H9 (cell line): ENCODE data around the gene U2AF1L4. TPM values are rescaled to one million over a fixed set of nuclear protein-coding genes. Genes with fewer than 3 reads are reported as not detected.

Source experiments
- DNase-seq: peaks from one replicate; pipeline ENCODE4 v3.0.0-alpha.2; 2017
- H2AFZ ChIP-seq: one replicate; pipeline ENCODE4 v1.6.1; 2013; ENCODE audit warnings: mild to moderate bottlenecking, low read length, control low read depth, moderate library complexity
- H2AK5ac ChIP-seq: 2 replicates; pipeline ENCODE4 v1.6.1; 2013; ENCODE audit warnings: low read length, control low read depth, mixed read lengths; ENCODE audit not compliant: insufficient read length
- H2BK120ac ChIP-seq: one replicate; pipeline ENCODE4 v1.6.1; 2013; ENCODE audit warnings: low read depth, mild to moderate bottlenecking, low read length, control low read depth, inconsistent platforms; ENCODE audit not compliant: poor library complexity, severe bottlenecking
- H2BK12ac ChIP-seq: 2 replicates; pipeline ENCODE4 v1.6.1; 2013; ENCODE audit warnings: low read length, control low read depth, mixed read lengths, low read depth; ENCODE audit not compliant: insufficient read length
- H2BK15ac ChIP-seq: 2 replicates; pipeline ENCODE4 v1.6.1; 2013; ENCODE audit warnings: low read depth, low read length, control low read depth
- H2BK20ac ChIP-seq: one replicate; pipeline ENCODE4 v1.6.1; 2013; ENCODE audit warnings: low read depth, mild to moderate bottlenecking, low read length, control low read depth, inconsistent platforms; ENCODE audit not compliant: poor library complexity, severe bottlenecking
- H2BK5ac ChIP-seq: 2 replicates; pipeline ENCODE4 v1.6.1; 2013; ENCODE audit warnings: low read length, control low read depth, mixed read lengths; ENCODE audit not compliant: insufficient read length
- H3K14ac ChIP-seq: 2 replicates; pipeline ENCODE4 v1.6.1; 2013; ENCODE audit warnings: low read length, control low read depth; ENCODE audit not compliant: insufficient read depth
- H3K18ac ChIP-seq: 2 replicates; pipeline ENCODE4 v1.6.1; 2013; ENCODE audit warnings: low read depth, mild to moderate bottlenecking, mixed read lengths, low read length, control low read depth; ENCODE audit not compliant: insufficient read length
- H3K23ac ChIP-seq: 2 replicates; pipeline ENCODE4 v1.6.1; 2013; ENCODE audit warnings: low read length, control low read depth, mixed read lengths, low read depth; ENCODE audit not compliant: insufficient read length
- H3K23me2 ChIP-seq: 2 replicates; pipeline ENCODE4 v1.6.1; 2013; ENCODE audit warnings: low read depth, mild to moderate bottlenecking, mixed read lengths, low read length, control low read depth; ENCODE audit not compliant: insufficient read length, poor library complexity, severe bottlenecking
- H3K27ac ChIP-seq: 2 replicates; pipeline ENCODE4 v1.5.1; 2013; ENCODE audit warnings: low read length, control low read depth, mixed read lengths, low read depth; ENCODE audit not compliant: insufficient read length
- H3K27me3 ChIP-seq: 2 replicates; pipeline ENCODE4 v1.6.1; 2013; ENCODE audit warnings: low read length, control low read depth, inconsistent platforms; ENCODE audit not compliant: insufficient read depth
- H3K4ac ChIP-seq: 2 replicates; pipeline ENCODE4 v1.6.1; 2013; ENCODE audit warnings: low read depth, mild to moderate bottlenecking, control low read depth, inconsistent platforms, low read length, moderate library complexity
- H3K4me1 ChIP-seq: 2 replicates; pipeline ENCODE4 v1.6.1; 2013; ENCODE audit warnings: low read length, control low read depth, inconsistent platforms; ENCODE audit not compliant: insufficient read depth
- H3K4me2 ChIP-seq: 2 replicates; pipeline ENCODE4 v1.6.1; 2013; ENCODE audit warnings: low read length, control low read depth, mixed read lengths; ENCODE audit not compliant: insufficient read length, insufficient read depth
- H3K56ac ChIP-seq: 2 replicates; pipeline ENCODE4 v1.6.1; 2013; ENCODE audit warnings: low read depth, mild to moderate bottlenecking, mixed read lengths, low read length, control low read depth; ENCODE audit not compliant: insufficient read length
- H3K79me1 ChIP-seq: 2 replicates; pipeline ENCODE4 v1.6.1; 2013; ENCODE audit warnings: low read depth, mild to moderate bottlenecking, moderate library complexity, low read length, control low read depth, inconsistent platforms; ENCODE audit not compliant: insufficient read depth, poor library complexity, severe bottlenecking
- H3K79me2 ChIP-seq: 2 replicates; pipeline ENCODE4 v1.6.1; 2013; ENCODE audit warnings: low read length, control low read depth, inconsistent platforms; ENCODE audit not compliant: insufficient read depth
- H3K9ac ChIP-seq: 2 replicates; pipeline ENCODE4 v1.6.1; 2013; ENCODE audit warnings: low read length, control low read depth, mixed read lengths; ENCODE audit not compliant: insufficient read length; ENCODE audit errors: extremely low read depth
- H3K9me3 ChIP-seq: one replicate; pipeline ENCODE4 v1.6.1; 2013; ENCODE audit warnings: low read depth, low read length, inconsistent platforms; ENCODE audit not compliant: control insufficient read depth
- H3T11ph ChIP-seq: one replicate; pipeline ENCODE4 v1.6.1; 2013; ENCODE audit warnings: mild to moderate bottlenecking, low read length, control low read depth, inconsistent platforms
- H4K20me1 ChIP-seq: one replicate; pipeline ENCODE4 v1.6.1; 2013; ENCODE audit not compliant: control insufficient read depth, insufficient read length, insufficient read depth
- H4K5ac ChIP-seq: 2 replicates; pipeline ENCODE4 v1.6.1; 2013; ENCODE audit warnings: low read depth, mild to moderate bottlenecking, mixed read lengths, low read length, control low read depth; ENCODE audit not compliant: insufficient read length
- H4K8ac ChIP-seq: replicated peaks from 2 replicates; pipeline ENCODE4 v1.6.1; 2013; ENCODE audit warnings: low read length, control low read depth, mixed read lengths, low read depth; ENCODE audit not compliant: insufficient read length
- H4K91ac ChIP-seq: 2 replicates; pipeline ENCODE4 v1.6.1; 2013; ENCODE audit warnings: low read depth, mild to moderate bottlenecking, moderate library complexity, mixed read lengths, low read length, control low read depth; ENCODE audit not compliant: insufficient read length
- H3K27ac Mint-ChIP-seq, 3 experiments: 2 replicates in 2 of 3; 3 replicates in 1 of 3; pipeline ENCODE4 v1.8.0; 2020 to 2021; ENCODE audit warnings: mixed read lengths in 3 of 3, mild to moderate bottlenecking in 1 of 3, moderate library complexity in 1 of 3
- H3K27me3 Mint-ChIP-seq: 2 replicates; pipeline ENCODE4 v1.8.0; 2021; ENCODE audit warnings: low read depth, mild to moderate bottlenecking, moderate library complexity, mixed read lengths
- H3K36me3 Mint-ChIP-seq, 3 experiments: 2 replicates in 2 of 3; 3 replicates in 1 of 3; pipeline ENCODE4 v1.8.0; 2020 to 2021; ENCODE audit warnings: low read depth in 3 of 3, mixed read lengths in 3 of 3; ENCODE audit not compliant: insufficient read depth in 1 of 3
- H3K4me1 Mint-ChIP-seq, 2 experiments: 2 replicates each; pipeline ENCODE4 v1.8.0; 2020; ENCODE audit warnings: mixed read lengths in 2 of 2
- H3K4me3 Mint-ChIP-seq, 2 experiments: 2 replicates in 1 of 2; 3 replicates in 1 of 2; pipeline ENCODE4 v1.8.0; 2020 to 2021; ENCODE audit warnings: mild to moderate bottlenecking in 2 of 2, mixed read lengths in 2 of 2, moderate library complexity in 1 of 2
- H3K9me3 Mint-ChIP-seq, 2 experiments: 2 replicates in 1 of 2; 3 replicates in 1 of 2; pipeline ENCODE4 v1.8.0; 2020; ENCODE audit warnings: mild to moderate bottlenecking in 2 of 2, mixed read lengths in 2 of 2, moderate library complexity in 1 of 2
- WGBS: extraction: QIAGEN DNeasy Blood & Tissue Kit; methylation state at CpG from one replicate; pipeline ENCODE4 v1.1.7; 2013; ENCODE audit warnings: missing lambda C conversion rate, low lambda C conversion rate, mixed read lengths; ENCODE audit not compliant: insufficient read length; ENCODE audit errors: extremely low coverage; 5-methylcytosine and 5-hydroxymethylcytosine counted together
- total RNA-seq: library from RNA; stranded (reverse); gene quantifications from 2 replicates; pipeline ENCODE4 v1.2.1, GENCODE V29; 2021
- TF ChIP-seq, protein P1 (sequence below): fragments of 200-600 bp; sonication (generic); conservative IDR thresholded peaks from 3 replicates; pipeline ENCODE4 v1.8.0; 2021; ENCODE audit warnings: antibody characterized with exemption, mild to moderate bottlenecking

The U2AF1L4 gene
- total RNA-seq, 1 experiment from 2014 or later: 16.8 TPM

DNA sequence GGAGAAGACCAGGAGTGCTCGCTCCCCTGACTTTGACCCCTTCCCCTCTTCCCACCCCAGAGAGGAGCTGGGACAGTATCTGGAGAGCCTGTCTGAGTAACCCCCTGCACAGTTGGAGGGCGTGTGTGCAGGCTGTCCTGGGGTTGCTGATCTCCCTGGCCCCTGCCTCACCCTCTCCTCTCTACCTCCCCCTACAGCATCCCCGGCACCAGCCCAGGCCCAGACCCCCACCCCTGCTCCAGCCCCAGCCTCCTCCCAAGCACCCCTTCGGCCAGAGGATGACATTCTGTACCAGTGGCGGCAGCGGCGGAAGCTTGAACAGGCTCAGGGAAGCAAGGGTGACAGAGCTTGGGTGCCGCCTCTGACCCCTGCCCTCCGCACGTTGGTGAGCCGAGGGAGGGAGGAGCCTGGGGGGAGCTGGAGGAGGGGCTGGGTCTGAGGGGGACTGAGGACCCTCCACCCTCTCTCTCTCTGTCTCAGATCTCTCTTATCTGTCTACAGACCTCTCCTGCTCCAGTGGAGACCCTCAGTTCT lies 21.4 kb upstream of the U2AF1L4 start:
- H3K4me2 ChIP-seq: no peak overlapping the region
- no peaks in the 10 kb centered on the region for H3K23me2 ChIP-seq
- Mint-ChIP-seq H3K27ac (peak overlapping the region in 2 of 3 experiments; percentile 24 to 40; a peak in 2 of 7 replicates), H3K9me3 (no peaks in the 10 kb centered on the region), H3K36me3 (peaks cover 9 to 37% (median 36%) of the 10 kb centered on the region in 3 experiments), H3K4me3 (no peak overlapping the region; a peak in 1 of 5 replicates), H3K4me1 (peaks cover 7 to 8% of the 10 kb centered on the region in 2 experiments), H3K27me3 (peaks cover 10% of the 10 kb centered on the region)
- no peaks in the 10 kb centered on the region for H3K79me1 ChIP-seq
- H3K23ac ChIP-seq: no peak overlapping the region
- peak; percentile 29 for DNase-seq
- no peak overlapping the region for H3K27ac ChIP-seq
- H3K27me3 ChIP-seq: no peaks in the 10 kb centered on the region
- H4K5ac ChIP-seq: no peak overlapping the region
- no peak overlapping the region for H3K9ac ChIP-seq
- H2BK120ac ChIP-seq: no peak overlapping the region
- H2BK15ac ChIP-seq: no peak overlapping the region
- no peak overlapping the region for H2AK5ac ChIP-seq
- H2BK5ac ChIP-seq: no peak overlapping the region
- no peak overlapping the region for H4K91ac ChIP-seq
- no peak overlapping the region for H3K56ac ChIP-seq
- H3K79me2 ChIP-seq: no peaks in the 10 kb centered on the region
- H3K4ac ChIP-seq: no peak overlapping the region
- no peak overlapping the region for H3K14ac ChIP-seq
- H3T11ph ChIP-seq: no peak overlapping the region
- no peak overlapping the region for H3K18ac ChIP-seq
- H3K4me1 ChIP-seq: no peaks in the 10 kb centered on the region
- WGBS: no CpG with 5 or more reads among the region's 11 CpGs
- no peak overlapping the region for H4K8ac ChIP-seq
- no peak overlapping the region for H2AFZ ChIP-seq
- H2BK20ac ChIP-seq: no peak overlapping the region
- TF ChIP-seq, protein P1, sequence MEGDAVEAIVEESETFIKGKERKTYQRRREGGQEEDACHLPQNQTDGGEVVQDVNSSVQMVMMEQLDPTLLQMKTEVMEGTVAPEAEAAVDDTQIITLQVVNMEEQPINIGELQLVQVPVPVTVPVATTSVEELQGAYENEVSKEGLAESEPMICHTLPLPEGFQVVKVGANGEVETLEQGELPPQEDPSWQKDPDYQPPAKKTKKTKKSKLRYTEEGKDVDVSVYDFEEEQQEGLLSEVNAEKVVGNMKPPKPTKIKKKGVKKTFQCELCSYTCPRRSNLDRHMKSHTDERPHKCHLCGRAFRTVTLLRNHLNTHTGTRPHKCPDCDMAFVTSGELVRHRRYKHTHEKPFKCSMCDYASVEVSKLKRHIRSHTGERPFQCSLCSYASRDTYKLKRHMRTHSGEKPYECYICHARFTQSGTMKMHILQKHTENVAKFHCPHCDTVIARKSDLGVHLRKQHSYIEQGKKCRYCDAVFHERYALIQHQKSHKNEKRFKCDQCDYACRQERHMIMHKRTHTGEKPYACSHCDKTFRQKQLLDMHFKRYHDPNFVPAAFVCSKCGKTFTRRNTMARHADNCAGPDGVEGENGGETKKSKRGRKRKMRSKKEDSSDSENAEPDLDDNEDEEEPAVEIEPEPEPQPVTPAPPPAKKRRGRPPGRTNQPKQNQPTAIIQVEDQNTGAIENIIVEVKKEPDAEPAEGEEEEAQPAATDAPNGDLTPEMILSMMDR: no peak
- no peak overlapping the region for H2BK12ac ChIP-seq
- H3K9me3 ChIP-seq: no peaks in the 10 kb centered on the region
- H4K20me1 ChIP-seq: no peaks in the 10 kb centered on the region
